Measurements from ENCODE around the gene PTCD1. TPM values are rescaled to one million over a fixed set of nuclear protein-coding genes. Genes with fewer than 3 reads are reported as not detected.
A peak's percentile ranks its signal among the peaks of the same experiment; 100 is the strongest.

PTCD1 gene
- total and polyA plus RNA-seq, 2 of the 8 experiments (the other 6 are each of a cell fraction or from before 2014, with no cell fraction given): 7.5 to 7.6 TPM

DNA sequence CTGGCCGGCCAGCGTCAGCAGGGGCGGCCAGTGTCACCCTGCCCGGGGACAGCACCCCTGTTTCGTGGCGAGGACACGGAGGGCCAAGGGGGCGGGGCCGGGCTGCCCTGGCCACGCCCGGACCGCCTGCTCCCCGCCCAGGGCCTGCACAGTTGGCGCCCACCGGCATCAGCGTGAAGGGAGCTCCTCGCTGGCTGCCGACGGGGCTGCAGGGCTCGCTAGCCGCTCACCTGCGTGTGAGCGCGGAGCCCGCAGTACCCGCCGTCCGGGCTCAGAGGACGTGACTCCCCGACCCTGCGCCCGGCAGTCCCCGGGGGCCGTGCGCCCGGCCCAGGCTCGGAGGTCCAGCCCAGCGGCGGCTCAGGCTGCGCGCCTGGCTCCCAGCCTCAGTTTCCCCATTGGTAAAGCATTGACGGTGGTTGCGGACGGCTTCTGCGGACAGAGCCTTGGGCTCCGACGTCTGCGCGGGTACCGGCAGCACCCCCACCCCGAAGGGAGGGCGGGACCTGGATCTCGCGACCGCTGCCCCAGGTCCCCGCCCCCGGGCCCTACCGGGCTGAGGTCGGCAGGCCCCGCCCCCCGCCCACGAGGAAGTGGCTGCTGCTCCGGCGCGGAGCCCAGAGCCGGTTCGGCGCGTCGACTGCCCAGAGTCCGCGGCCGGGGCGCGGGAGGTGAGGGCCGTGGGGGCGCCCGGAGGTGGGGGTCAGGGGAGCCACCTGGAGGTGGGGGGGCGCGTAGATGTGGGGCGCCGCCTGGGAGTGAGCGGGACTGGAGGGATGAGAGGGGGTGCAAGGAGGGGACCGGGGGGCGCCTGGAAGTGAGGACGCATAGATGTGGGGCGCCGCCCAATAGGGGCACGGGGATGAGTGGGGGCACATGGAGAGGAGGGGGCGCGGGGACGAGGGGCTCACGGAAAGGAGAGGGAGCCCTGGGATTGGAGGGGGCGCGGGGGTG, 64.2 kb downstream of the PTCD1 start, which contains the start of gene ARPC1B (continued):
- no peak for TF ChIP-seq NANOG (IDR thresholded peaks at IDR 0.05; ENCODE audit: insufficient read depth, low read depth, low read length, poor library complexity, severe bottlenecking)
- TF ChIP-seq HDAC2 (IDR thresholded peaks at IDR 0.05; ENCODE audit: borderline replicate concordance in 1 of 2, low read depth in 2 of 2, low read length in 2 of 2): peak in 1 of 2 experiments; percentile 7; a peak in 1 of 4 replicates
- no peak for TF ChIP-seq BCL11A (IDR thresholded peaks at IDR 0.05; ENCODE audit: low read depth in 2 of 2, low read length in 2 of 2)
- no peak; the same call in 1 of the 2 replicates for TF ChIP-seq EGR1 (IDR thresholded peaks at IDR 0.05; ENCODE audit: borderline replicate concordance, low read depth, low read length)
- TF ChIP-seq E2F6 (IDR thresholded peaks at IDR 0.05): 0 out of 2 replicates have a peak, but pooled peaks have one; percentile 12
- TF ChIP-seq RFX5 (IDR thresholded peaks at IDR 0.05; ENCODE audit: borderline replicate concordance, low read depth, low read length): no peak
- 0 out of 2 replicates have a peak, but pooled peaks have one; percentile 6 for TF ChIP-seq CREB1 (IDR thresholded peaks at IDR 0.05)
- peak; percentile 24; the same call in 1 of the 2 replicates for TF ChIP-seq POLR2AphosphoS5 (IDR thresholded peaks at IDR 0.05; ENCODE audit: low read depth, low read length)
- TF ChIP-seq CHD2 (IDR thresholded peaks at IDR 0.05; ENCODE audit: low read length): 0 out of 2 replicates have a peak, but pooled peaks have one; percentile 54
